GM23248 (cell line): Measurements from ENCODE around the gene ZNF541. TPM values are rescaled to one million over a fixed set of nuclear protein-coding genes. Genes with fewer than 3 reads are reported as not detected.

Experiments
- DNase-seq: peaks from one replicate; pipeline ENCODE4 v3.0.0-alpha.2; 2015
- H2AFZ ChIP-seq: fragments of 200-600 bp; sonication (generic); 2 replicates; pipeline ENCODE4 v1.6.1; 2016; ENCODE audit warnings: antibody characterized with exemption
- H3F3A ChIP-seq: fragments of 200-600 bp; sonication (generic); 2 replicates; pipeline ENCODE4 v1.6.1; 2016; ENCODE audit warnings: mild to moderate bottlenecking, antibody characterized with exemption, mixed run types; ENCODE audit not compliant: insufficient read depth
- H3K27ac ChIP-seq: fragments of 200-600 bp; sonication (generic); 2 replicates; pipeline ENCODE4 v1.5.1; 2016; ENCODE audit warnings: mild to moderate bottlenecking
- H3K27me3 ChIP-seq: fragments of 200-600 bp; sonication (generic); replicated peaks from 2 replicates; pipeline ENCODE4 v1.6.1; 2016; ENCODE audit warnings: mild to moderate bottlenecking; ENCODE audit not compliant: insufficient read depth
- H3K36me3 ChIP-seq: fragments of 200-600 bp; sonication (generic); 2 replicates; pipeline ENCODE4 v1.6.1; 2016; ENCODE audit warnings: low read depth, mild to moderate bottlenecking
- H3K4me1 ChIP-seq: fragments of 200-600 bp; sonication (generic); 2 replicates; pipeline ENCODE4 v1.6.1; 2016; ENCODE audit warnings: mild to moderate bottlenecking; ENCODE audit not compliant: insufficient read depth
- H3K4me2 ChIP-seq: fragments of 200-600 bp; sonication (generic); one replicate; pipeline ENCODE4 v1.6.1; 2016; ENCODE audit warnings: mild to moderate bottlenecking; ENCODE audit not compliant: unreplicated experiment
- H3K4me3 ChIP-seq: fragments of 200-600 bp; sonication (generic); 2 replicates; pipeline ENCODE4 v1.5.1; 2016; ENCODE audit warnings: mild to moderate bottlenecking
- H3K79me2 ChIP-seq: fragments of 200-600 bp; sonication (generic); 2 replicates; pipeline ENCODE4 v1.6.1; 2016; ENCODE audit warnings: mild to moderate bottlenecking; ENCODE audit not compliant: insufficient read depth
- H3K9ac ChIP-seq: fragments of 200-600 bp; sonication (generic); 2 replicates; pipeline ENCODE4 v1.6.1; 2016; ENCODE audit warnings: mild to moderate bottlenecking
- H3K9me2 ChIP-seq: fragments of 200-600 bp; sonication (generic); 2 replicates; pipeline ENCODE4 v1.6.1; 2016; ENCODE audit warnings: mixed run types, mild to moderate bottlenecking, moderate library complexity; ENCODE audit not compliant: insufficient read depth
- H3K9me3 ChIP-seq: fragments of 200-600 bp; sonication (generic); one replicate; pipeline ENCODE4 v1.6.1; 2017; ENCODE audit warnings: low read depth
- H4K20me1 ChIP-seq: fragments of 200-600 bp; sonication (generic); 2 replicates; pipeline ENCODE4 v1.6.0; 2016; ENCODE audit not compliant: insufficient read depth
- EZH2 ChIP-seq: fragments of 200-600 bp; sonication (generic); IDR thresholded peaks from 2 replicates; pipeline ENCODE4 v1.6.1; 2018; ENCODE audit warnings: antibody characterized with exemption, mild to moderate bottlenecking; ENCODE audit not compliant: insufficient read depth, poor library complexity, severe bottlenecking
- EZH2phosphoT487 ChIP-seq: fragments of 200-600 bp; sonication (generic); IDR thresholded peaks from 2 replicates; pipeline ENCODE4 v1.6.1; 2018; ENCODE audit warnings: antibody characterized with exemption, moderate library complexity, mild to moderate bottlenecking, low read depth; ENCODE audit not compliant: insufficient read depth
- WGBS, 2 experiments: methylation state at CpG; one replicate each; pipeline ENCODE4 v1.1.6; 2015 to 2017; ENCODE audit warnings: low lambda C conversion rate in 2 of 2, low coverage in 1 of 2; ENCODE audit errors: missing lambda C conversion rate in 2 of 2; 5-methylcytosine and 5-hydroxymethylcytosine counted together
- in situ Hi-C: fragments of 300-500 bp; cut with MboI; formaldehyde crosslinking; loops from 2 replicates; pipeline ENCODE4 v1.15.0; 2020
- polyA plus RNA-seq: library from polyadenylated mRNA; unstranded; fragments of >200 nt; fragmentation: Nextera tagmentation; extraction: Ambion mirVana; gene quantifications from 2 replicates; pipeline ENCODE4 v1.2.1, GENCODE V29; 2016
- small RNA-seq: library from RNA; depleted of rRNA; stranded (forward); fragments of <200 nt; gene quantifications from one replicate; pipeline ENCODE3, GENCODE V24; 2014; ENCODE audit warnings: low read depth, low replicate concordance
- total RNA-seq: library from RNA; depleted of rRNA; stranded (reverse); fragments of >200 nt; shearing (Covaris generic); gene quantifications from 2 replicates; pipeline ENCODE4 v1.2.3, GENCODE V29; 2014; rRNA removed

ZNF541 gene
- total and polyA plus RNA-seq, 2 experiments from 2014 or later, result 0.15 TPM; not detected in 1

- H3K4me1 ChIP-seq, result no peaks in the 10 kb centered on the region
- H3K9me3 ChIP-seq, result no peaks in the 10 kb centered on the region
- no peaks in the 10 kb centered on the region for H4K20me1 ChIP-seq
- no peaks in the 10 kb centered on the region for H3K36me3 ChIP-seq
- no peak overlapping the region for H2AFZ ChIP-seq
- no peaks in the 10 kb centered on the region for H3K9me2 ChIP-seq
- no peak overlapping the region for H3K4me3 ChIP-seq
- WGBS, 2 experiments, result 45 to 46% methylated on average over 14 of the region's 14 CpGs
- no peaks in the 10 kb centered on the region for H3K27me3 ChIP-seq
- H3K4me2 ChIP-seq, result no peak overlapping the region
- no peaks in the 10 kb centered on the region for H3F3A ChIP-seq
- H3K9ac ChIP-seq, result no peak overlapping the region
- H3K27ac ChIP-seq, result no peak overlapping the region
- in situ Hi-C loops, result no loop called here
- TF ChIP-seq EZH2, result no peak
- TF ChIP-seq EZH2phosphoT487, result no peak
- H3K79me2 ChIP-seq, result no peaks in the 10 kb centered on the region
- DNase-seq, result no peak
Measured at GRCh38 chr19:47531640-47532387, 41.1 kb downstream of the ZNF541 start.

- H3K9me3 ChIP-seq, result no peaks in the 10 kb centered on the region
- no peak overlapping the region for H3K27ac ChIP-seq
- no peak overlapping the region for H3K9ac ChIP-seq
- H3K27me3 ChIP-seq, result no peaks in the 10 kb centered on the region
- no peaks in the 10 kb centered on the region for H3K79me2 ChIP-seq
- H3K4me1 ChIP-seq, result no peaks in the 10 kb centered on the region
- no peaks in the 10 kb centered on the region for H4K20me1 ChIP-seq
- 66 to 68% methylated on average over 16 of the region's 16 CpGs for WGBS, 2 experiments
- no peak overlapping the region for H3K4me2 ChIP-seq
- in situ Hi-C loops, result no loop called here
- no peak overlapping the region for H3K4me3 ChIP-seq
- no peaks in the 10 kb centered on the region for H3F3A ChIP-seq
- H3K9me2 ChIP-seq, result no peaks in the 10 kb centered on the region
- TF ChIP-seq EZH2 (no peak), EZH2phosphoT487 (no peak)
- no peak overlapping the region for H2AFZ ChIP-seq
- H3K36me3 ChIP-seq, result no peaks in the 10 kb centered on the region
- no peak for DNase-seq
Measured at GRCh38 chr19:47529018-47529742, 43.8 kb downstream of the ZNF541 start.

- no peaks in the 10 kb centered on the region for H3K27me3 ChIP-seq
- no peaks in the 10 kb centered on the region for H3K79me2 ChIP-seq
- no peaks in the 10 kb centered on the region for H3F3A ChIP-seq
- no peak for DNase-seq
- no peak overlapping the region for H2AFZ ChIP-seq
- no peak for TF ChIP-seq EZH2
- no peak for TF ChIP-seq EZH2phosphoT487
- in situ Hi-C loops, result no loop called here
- peaks cover 5% of the 10 kb centered on the region for H3K4me1 ChIP-seq
- no peaks in the 10 kb centered on the region for H3K9me3 ChIP-seq
- H3K9me2 ChIP-seq, result no peaks in the 10 kb centered on the region
- H3K36me3 ChIP-seq, result no peaks in the 10 kb centered on the region
- no peak overlapping the region for H3K27ac ChIP-seq
- H4K20me1 ChIP-seq, result no peaks in the 10 kb centered on the region
- no peak overlapping the region for H3K4me2 ChIP-seq
- 72 to 75% methylated on average over 3 of the region's 3 CpGs for WGBS, 2 experiments
- H3K4me3 ChIP-seq, result no peak overlapping the region
- no peak overlapping the region for H3K9ac ChIP-seq
Measured at GRCh38 chr19:47526798-47527197, 46.1 kb downstream of the ZNF541 start.

- Histone ChIP-seq H3K9ac (no peak overlapping the region), H3K79me2 (no peaks in the 10 kb centered on the region), H3K4me1 (peaks cover 6% of the 10 kb centered on the region), H3K27ac (no peak overlapping the region), H3K27me3 (no peaks in the 10 kb centered on the region), H2AFZ (no peak overlapping the region; the same call in 1 of the 2 replicates), H3K9me3 (no peaks in the 10 kb centered on the region), H3K4me3 (no peak overlapping the region), H3F3A (no peaks in the 10 kb centered on the region), H3K36me3 (no peaks in the 10 kb centered on the region), H4K20me1 (no peaks in the 10 kb centered on the region), H3K9me2 (no peaks in the 10 kb centered on the region), H3K4me2 (no peak overlapping the region)
- 31 to 40% methylated on average over 7 of the region's 7 CpGs for WGBS, 2 experiments
- in situ Hi-C loops, result no loop called here
- no peak for DNase-seq
- TF ChIP-seq EZH2 (no peak), EZH2phosphoT487 (no peak)
Measured at GRCh38 chr19:47523473-47523872, 49.5 kb downstream of the ZNF541 start.

Small RNA genes lying within 50 kb of the gene (small RNA-seq; reads per million reads assigned to genes)
- gene RN7SL322P, result not detected

Other genes starting within 250 kb of the ZNF541 start
- 1.3 and 1.9 TPM in 2 replicates for gene C5AR2, start 241.0 kb downstream of the ZNF541 start, total RNA-seq
- 0.03 and 0.29 TPM in 2 replicates for gene C5AR2, start 241.0 kb downstream of the ZNF541 start, polyA plus RNA-seq
- gene DHX34, start 223.8 kb downstream of the ZNF541 start, total RNA-seq, result 11.0 and 13.2 TPM in 2 replicates
- gene DHX34, start 223.8 kb downstream of the ZNF541 start, polyA plus RNA-seq, result 7.7 TPM in 2 replicates
- 51.5 and 56.1 TPM in 2 replicates for gene MEIS3, start 153.6 kb downstream of the ZNF541 start, total RNA-seq
- gene MEIS3, start 153.6 kb downstream of the ZNF541 start, polyA plus RNA-seq, result 17.6 and 20.1 TPM in 2 replicates
- 0.38 TPM in 1 of 2 replicates, not detected in the other for gene SLC8A2, start 101.3 kb downstream of the ZNF541 start, total RNA-seq
- gene SLC8A2, start 101.3 kb downstream of the ZNF541 start, polyA plus RNA-seq, result 0.11 TPM in 1 of 2 replicates, not detected in the other
- 3.1 and 18.3 TPM in 2 replicates for gene KPTN, start 88.9 kb downstream of the ZNF541 start, total RNA-seq
- 7.2 and 9.6 TPM in 2 replicates for gene KPTN, start 88.9 kb downstream of the ZNF541 start, polyA plus RNA-seq
- 94.1 and 110 TPM in 2 replicates for gene NAPA, start 58.1 kb downstream of the ZNF541 start, total RNA-seq
- gene NAPA, start 58.1 kb downstream of the ZNF541 start, polyA plus RNA-seq, result 183 and 187 TPM in 2 replicates
- 0.86 and 3.8 TPM in 2 replicates for gene BICRA, start 36.0 kb upstream of the ZNF541 start, total RNA-seq
- 0.81 and 1.1 TPM in 2 replicates for gene BICRA, start 36.0 kb upstream of the ZNF541 start, polyA plus RNA-seq
- gene EHD2, start 140.3 kb upstream of the ZNF541 start, total RNA-seq, result 163 and 169 TPM in 2 replicates
- 498 and 517 TPM in 2 replicates for gene EHD2, start 140.3 kb upstream of the ZNF541 start, polyA plus RNA-seq
- 58.3 and 62.8 TPM in 2 replicates for gene NOP53, start 172.4 kb upstream of the ZNF541 start, total RNA-seq
- gene NOP53, start 172.4 kb upstream of the ZNF541 start, polyA plus RNA-seq, result 39.8 and 40.7 TPM in 2 replicates
- 436 and 571 TPM in 2 replicates for gene SELENOW, start 205.6 kb upstream of the ZNF541 start, total RNA-seq
- 558 and 561 TPM in 2 replicates for gene SELENOW, start 205.6 kb upstream of the ZNF541 start, polyA plus RNA-seq
- gene TPRX1, start 231.4 kb upstream of the ZNF541 start, total RNA-seq, result not detected in 2 replicates
- not detected in 2 replicates for gene TPRX1, start 231.4 kb upstream of the ZNF541 start, polyA plus RNA-seq
- gene CRX, start 248.8 kb upstream of the ZNF541 start, total RNA-seq, result not detected in 2 replicates
- gene CRX, start 248.8 kb upstream of the ZNF541 start, polyA plus RNA-seq, result not detected in 2 replicates